K562 (cell line): ENCODE data around the gene TSPOAP1. TPM values are rescaled to one million over a fixed set of nuclear protein-coding genes. Genes with fewer than 3 reads are reported as not detected.

Experiments
- CHD1 ChIP-seq: fragments of 200-600 bp; sonication (generic); IDR thresholded peaks from one replicate; pipeline ENCODE4 v1.6.1; 2012; ENCODE audit warnings: mild to moderate bottlenecking, moderate library complexity, low read length, inconsistent platforms
- ETV5 ChIP-seq: sonication (generic); formaldehyde crosslinking; IDR thresholded peaks from 2 replicates; pipeline ENCODE4 v1.4.0; 2020; ENCODE audit warnings: low read depth, mild to moderate bottlenecking, missing genetic modification reagents
- EZH2 ChIP-seq: IDR thresholded peaks from 2 replicates; pipeline ENCODE4 v1.6.1; 2012; ENCODE audit warnings: low read depth, mild to moderate bottlenecking, inconsistent platforms, low read length, borderline replicate concordance
- MYNN ChIP-seq, 2 experiments: sonication (generic); formaldehyde crosslinking in 1 of 2; IDR thresholded peaks; 2 replicates each; pipeline versions ENCODE4 v1.5.0 to v1.6.1; 2016 to 2020; ENCODE audit warnings: antibody characterized with exemption in 1 of 2, missing genetic modification reagents in 1 of 2
- RB1 ChIP-seq: fragments of 450-650 bp; IDR thresholded peaks from 2 replicates; pipeline ENCODE4 v1.6.1; 2017; ENCODE audit warnings: low read depth, mild to moderate bottlenecking
- RBM14 ChIP-seq: fragments of 200-400 bp; formaldehyde crosslinking; IDR thresholded peaks from 2 replicates; pipeline ENCODE4 v1.6.1; 2018; ENCODE audit warnings: low read depth, mild to moderate bottlenecking, low read length, moderate library complexity, borderline replicate concordance; ENCODE audit not compliant: insufficient read depth
- SIX5 ChIP-seq, 2 experiments: IDR thresholded peaks; 2 replicates each; pipeline ENCODE4 v1.6.1; 2011; ENCODE audit warnings: low read length in 2 of 2, borderline replicate concordance in 1 of 2, low read depth in 1 of 2, mild to moderate bottlenecking in 1 of 2, moderate library complexity in 1 of 2; ENCODE audit not compliant: insufficient read depth in 1 of 2
- ZBTB1 ChIP-seq: sonication (generic); formaldehyde crosslinking; IDR thresholded peaks from 2 replicates; pipeline ENCODE4 v1.8.1; 2023; ENCODE audit warnings: missing genetic modification reagents, low read depth, mild to moderate bottlenecking, borderline replicate concordance
- ZNF224 ChIP-seq: sonication (generic); formaldehyde crosslinking; IDR thresholded peaks from 2 replicates; pipeline ENCODE4 v1.8.0; 2022; ENCODE audit warnings: mild to moderate bottlenecking, missing genetic modification reagents
- ZNF239 ChIP-seq: fragments of 250-450 bp; sonication (Bioruptor Pico); IDR thresholded peaks from 2 replicates; pipeline ENCODE4 v1.4.0; 2020; ENCODE audit warnings: mild to moderate bottlenecking
- polyA plus RNA-seq, 8 experiments: library from polyadenylated mRNA; depleted of rRNA in 4 of 8; stranded (reverse) in 5 of 8; unstranded in 3 of 8; fragments of >200 nt; fragmentation: Nextera tagmentation in 2 of 8; fragmentation: Illumina TruSeq in 1 of 8; extraction: Ambion mirVana in 2 of 8; extraction: Trizol in 1 of 8; gene quantifications; 2 replicates each; pipeline versions ENCODE4 v1.2.1 to v1.2.3, GENCODE V29; 2011 to 2014; ENCODE audit warnings: inconsistent platforms in 1 of 8, missing spikeins in 1 of 8
- total RNA-seq, 7 experiments: library from RNA; depleted of rRNA in 6 of 7; stranded (reverse); fragments of >200 nt in 6 of 7; fragmentation: Illumina TruSeq in 2 of 7; extraction: Trizol in 2 of 7; gene quantifications; 2 replicates each; pipeline versions ENCODE4 v1.2.1 to v1.2.3, GENCODE V29; 2011 to 2021; ENCODE audit warnings: low replicate concordance in 1 of 7
- TF ChIP-seq, protein P1 (sequence below): fragments of 450-650 bp; formaldehyde crosslinking; IDR thresholded peaks from 2 replicates; pipeline ENCODE4 v1.4.0; 2020; ENCODE audit warnings: mild to moderate bottlenecking, mixed read lengths
- TF ChIP-seq, protein P2 (sequence below): fragments of 150-350 bp; conservative IDR thresholded peaks from 2 replicates; pipeline ENCODE4 v1.6.1; 2014; ENCODE audit warnings: low read length
- TF ChIP-seq, protein P3 (sequence below), 2 experiments: IDR thresholded peaks in 1 of 2; conservative IDR thresholded peaks in 1 of 2; 2 replicates each; pipeline ENCODE4 v1.6.1; 2016; ENCODE audit warnings: low read depth in 2 of 2, mild to moderate bottlenecking in 1 of 2, missing compliant biosample characterization in 1 of 2, missing genetic modification characterization in 1 of 2, moderate library complexity in 1 of 2
- TF ChIP-seq, protein P4 (sequence below), 2 experiments: IDR thresholded peaks; 2 replicates each; pipeline ENCODE4 v1.6.1; 2012; ENCODE audit warnings: improper control_type of control experiment in 2 of 2, low read depth in 2 of 2, low read length in 2 of 2, borderline replicate concordance in 1 of 2

Gene TSPOAP1
- total and polyA plus RNA-seq, 9 of the 15 experiments (the other 6 are each of a cell fraction or from before 2014, with no cell fraction given) = 0.87 to 3.9 (median 1.8) TPM; not detected in 2

DNA sequence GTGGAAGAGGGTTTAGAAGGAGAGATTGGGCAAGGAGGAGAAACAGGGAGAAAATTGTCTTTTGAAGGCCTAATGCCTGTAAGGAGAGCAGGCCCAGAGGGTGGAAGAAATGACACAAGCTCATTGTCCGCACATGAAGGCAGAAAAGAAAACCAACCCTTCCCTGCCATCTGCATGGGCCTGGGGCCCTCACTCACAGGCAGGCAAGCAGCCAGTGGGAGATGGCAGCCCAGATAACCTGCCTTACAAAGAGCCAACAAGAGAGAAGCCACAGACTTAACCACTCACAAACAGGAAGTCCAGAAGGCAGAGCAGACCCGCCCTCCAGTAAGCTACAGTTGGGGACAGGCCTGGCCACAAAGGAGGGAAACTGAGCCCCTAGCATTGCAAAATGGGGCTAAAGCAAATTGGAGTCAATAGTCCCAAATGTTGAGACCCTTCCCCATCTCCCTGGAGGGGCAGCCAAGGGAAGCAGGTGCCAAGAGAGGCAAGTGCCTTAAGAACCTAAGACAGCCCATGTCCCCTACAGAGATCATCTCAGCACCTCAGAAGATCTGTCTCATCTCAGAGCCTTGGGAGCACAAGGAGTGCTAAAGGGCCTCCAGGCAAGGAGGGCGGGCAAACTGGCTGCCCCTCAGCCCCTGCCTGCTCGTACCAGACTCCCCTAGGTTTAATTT lies 7.3 kb upstream of the TSPOAP1 start (continued):
- TF ChIP-seq, protein P1, sequence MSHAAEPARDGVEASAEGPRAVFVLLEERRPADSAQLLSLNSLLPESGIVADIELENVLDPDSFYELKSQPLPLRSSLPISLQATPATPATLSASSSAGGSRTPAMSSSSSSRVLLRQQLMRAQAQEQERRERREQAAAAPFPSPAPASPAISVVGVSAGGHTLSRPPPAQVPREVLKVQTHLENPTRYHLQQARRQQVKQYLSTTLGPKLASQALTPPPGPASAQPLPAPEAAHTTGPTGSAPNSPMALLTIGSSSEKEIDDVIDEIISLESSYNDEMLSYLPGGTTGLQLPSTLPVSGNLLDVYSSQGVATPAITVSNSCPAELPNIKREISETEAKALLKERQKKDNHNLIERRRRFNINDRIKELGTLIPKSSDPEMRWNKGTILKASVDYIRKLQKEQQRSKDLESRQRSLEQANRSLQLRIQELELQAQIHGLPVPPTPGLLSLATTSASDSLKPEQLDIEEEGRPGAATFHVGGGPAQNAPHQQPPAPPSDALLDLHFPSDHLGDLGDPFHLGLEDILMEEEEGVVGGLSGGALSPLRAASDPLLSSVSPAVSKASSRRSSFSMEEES (CRISPR knock-in tag) = no peak
- TF ChIP-seq MYNN (IDR thresholded peaks at IDR 0.05) = peak; percentile 54; the same call in 1 of the 2 replicates
- TF ChIP-seq MYNN (CRISPR knock-in tag; IDR thresholded peaks at IDR 0.05) = no peak
- TF ChIP-seq ZBTB1 (CRISPR knock-in tag) = peak; percentile 89
- TF ChIP-seq, protein P2, sequence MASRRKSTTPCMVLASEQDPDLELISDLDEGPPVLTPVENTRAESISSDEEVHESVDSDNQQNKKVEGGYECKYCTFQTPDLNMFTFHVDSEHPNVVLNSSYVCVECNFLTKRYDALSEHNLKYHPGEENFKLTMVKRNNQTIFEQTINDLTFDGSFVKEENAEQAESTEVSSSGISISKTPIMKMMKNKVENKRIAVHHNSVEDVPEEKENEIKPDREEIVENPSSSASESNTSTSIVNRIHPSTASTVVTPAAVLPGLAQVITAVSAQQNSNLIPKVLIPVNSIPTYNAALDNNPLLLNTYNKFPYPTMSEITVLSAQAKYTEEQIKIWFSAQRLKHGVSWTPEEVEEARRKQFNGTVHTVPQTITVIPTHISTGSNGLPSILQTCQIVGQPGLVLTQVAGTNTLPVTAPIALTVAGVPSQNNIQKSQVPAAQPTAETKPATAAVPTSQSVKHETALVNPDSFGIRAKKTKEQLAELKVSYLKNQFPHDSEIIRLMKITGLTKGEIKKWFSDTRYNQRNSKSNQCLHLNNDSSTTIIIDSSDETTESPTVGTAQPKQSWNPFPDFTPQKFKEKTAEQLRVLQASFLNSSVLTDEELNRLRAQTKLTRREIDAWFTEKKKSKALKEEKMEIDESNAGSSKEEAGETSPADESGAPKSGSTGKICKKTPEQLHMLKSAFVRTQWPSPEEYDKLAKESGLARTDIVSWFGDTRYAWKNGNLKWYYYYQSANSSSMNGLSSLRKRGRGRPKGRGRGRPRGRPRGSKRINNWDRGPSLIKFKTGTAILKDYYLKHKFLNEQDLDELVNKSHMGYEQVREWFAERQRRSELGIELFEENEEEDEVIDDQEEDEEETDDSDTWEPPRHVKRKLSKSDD = no peak
- no peak for TF ChIP-seq EZH2
- TF ChIP-seq RB1 = no peak
- TF ChIP-seq, protein P3, sequence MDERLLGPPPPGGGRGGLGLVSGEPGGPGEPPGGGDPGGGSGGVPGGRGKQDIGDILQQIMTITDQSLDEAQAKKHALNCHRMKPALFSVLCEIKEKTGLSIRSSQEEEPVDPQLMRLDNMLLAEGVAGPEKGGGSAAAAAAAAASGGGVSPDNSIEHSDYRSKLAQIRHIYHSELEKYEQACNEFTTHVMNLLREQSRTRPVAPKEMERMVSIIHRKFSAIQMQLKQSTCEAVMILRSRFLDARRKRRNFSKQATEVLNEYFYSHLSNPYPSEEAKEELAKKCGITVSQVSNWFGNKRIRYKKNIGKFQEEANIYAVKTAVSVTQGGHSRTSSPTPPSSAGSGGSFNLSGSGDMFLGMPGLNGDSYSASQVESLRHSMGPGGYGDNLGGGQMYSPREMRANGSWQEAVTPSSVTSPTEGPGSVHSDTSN (CRISPR knock-in tag; IDR thresholded peaks at IDR 0.05; ENCODE audit: low read depth) = no peak
- TF ChIP-seq, protein P3 (tag; conservative IDR thresholded peaks at IDR 0.05; ENCODE audit: low read depth) = no peak
- TF ChIP-seq CHD1 = no peak
- TF ChIP-seq, protein P4, sequence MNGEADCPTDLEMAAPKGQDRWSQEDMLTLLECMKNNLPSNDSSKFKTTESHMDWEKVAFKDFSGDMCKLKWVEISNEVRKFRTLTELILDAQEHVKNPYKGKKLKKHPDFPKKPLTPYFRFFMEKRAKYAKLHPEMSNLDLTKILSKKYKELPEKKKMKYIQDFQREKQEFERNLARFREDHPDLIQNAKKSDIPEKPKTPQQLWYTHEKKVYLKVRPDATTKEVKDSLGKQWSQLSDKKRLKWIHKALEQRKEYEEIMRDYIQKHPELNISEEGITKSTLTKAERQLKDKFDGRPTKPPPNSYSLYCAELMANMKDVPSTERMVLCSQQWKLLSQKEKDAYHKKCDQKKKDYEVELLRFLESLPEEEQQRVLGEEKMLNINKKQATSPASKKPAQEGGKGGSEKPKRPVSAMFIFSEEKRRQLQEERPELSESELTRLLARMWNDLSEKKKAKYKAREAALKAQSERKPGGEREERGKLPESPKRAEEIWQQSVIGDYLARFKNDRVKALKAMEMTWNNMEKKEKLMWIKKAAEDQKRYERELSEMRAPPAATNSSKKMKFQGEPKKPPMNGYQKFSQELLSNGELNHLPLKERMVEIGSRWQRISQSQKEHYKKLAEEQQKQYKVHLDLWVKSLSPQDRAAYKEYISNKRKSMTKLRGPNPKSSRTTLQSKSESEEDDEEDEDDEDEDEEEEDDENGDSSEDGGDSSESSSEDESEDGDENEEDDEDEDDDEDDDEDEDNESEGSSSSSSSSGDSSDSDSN (IDR thresholded peaks at IDR 0.05; ENCODE audit: borderline replicate concordance in 1 of 2, low read depth in 2 of 2, low read length in 2 of 2) = no peak
- TF ChIP-seq ZNF239 (CRISPR knock-in tag) = peak; percentile 69; the same call in 1 of the 2 replicates
- peak; percentile 32; the same call in 1 of the 2 replicates for TF ChIP-seq ETV5
- TF ChIP-seq RBM14 = no peak
- no peak for TF ChIP-seq ZNF224 (CRISPR knock-in tag)
- TF ChIP-seq SIX5 (IDR thresholded peaks at IDR 0.05; ENCODE audit: borderline replicate concordance in 1 of 2, insufficient read depth in 1 of 2, low read depth in 1 of 2, low read length in 2 of 2) = no peak
